Measurements from ENCODE around the gene TTLL6.
"Not testable (repeated sequence)": the region's sequence is repeated elsewhere in the genome, so short reads cannot be mapped to it uniquely, and the experiment has no call there.

Gene TTLL6

DNA sequence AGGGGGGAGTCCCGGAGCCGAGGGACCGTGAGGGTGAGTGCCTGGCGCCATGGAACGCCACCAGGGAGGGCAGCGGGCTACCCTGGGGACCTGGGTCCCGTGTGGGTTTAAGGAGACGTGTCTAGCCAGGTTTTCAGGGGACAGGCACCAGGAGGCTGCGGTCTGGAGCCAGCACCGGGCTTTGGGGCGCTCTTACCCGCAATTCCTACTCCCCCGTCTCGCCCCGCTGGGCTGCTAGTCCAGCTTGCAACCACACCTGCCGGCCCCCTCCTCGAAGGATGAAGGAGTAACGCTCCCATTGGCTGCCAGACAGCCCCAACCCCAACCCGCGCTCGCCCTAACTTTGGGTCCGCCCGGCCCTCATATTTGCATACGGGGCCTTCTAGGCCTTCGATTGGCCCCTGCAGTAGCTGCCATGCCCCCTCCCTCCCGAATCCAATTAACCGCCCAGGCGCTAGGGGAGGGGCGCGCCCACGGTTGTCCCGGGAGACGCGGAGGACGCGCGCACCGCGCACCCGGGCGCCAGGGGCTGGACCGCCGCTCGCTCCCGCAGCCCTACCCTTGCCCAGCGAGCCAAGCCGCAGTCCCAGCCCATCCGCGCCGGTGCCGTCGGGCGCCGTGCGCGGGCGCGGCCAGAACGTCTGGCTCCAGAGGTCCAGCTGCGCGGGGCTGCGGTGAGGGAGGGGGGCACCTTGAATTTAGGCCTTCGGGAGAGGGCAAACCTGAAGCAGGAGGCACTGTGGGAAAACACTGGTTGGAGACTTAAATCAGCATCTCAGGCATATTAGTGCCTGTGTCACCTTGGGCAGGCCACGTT, at the start of gene TTLL6:
TSS of gene TTLL6 (minus strand) at position 456 of the 817 bp plus-strand sequence. CDS start at position 299, 157 bp downstream.
- peak; percentile 89 for DNase-seq

DNA sequence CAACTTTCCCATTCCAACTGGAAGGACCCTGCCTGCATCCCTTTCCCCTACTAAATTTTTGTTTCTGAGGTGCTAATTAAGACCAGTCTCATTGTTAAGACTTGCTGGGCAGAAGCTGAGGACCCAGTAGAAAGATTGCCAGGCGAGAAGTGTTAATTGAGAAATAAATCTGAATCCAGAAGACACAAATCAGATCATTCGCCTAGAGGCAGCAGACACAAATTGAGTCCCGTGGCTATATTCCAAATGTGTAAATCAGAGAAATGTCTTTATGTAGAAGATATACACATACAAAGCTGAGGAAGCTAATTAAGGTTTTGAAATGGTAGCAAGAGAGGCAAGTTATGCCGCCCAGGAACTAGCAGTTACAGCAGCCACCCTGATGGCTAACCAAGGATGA, 43.4 kb upstream of the TTLL6 start:
- no peak for DNase-seq

DNA sequence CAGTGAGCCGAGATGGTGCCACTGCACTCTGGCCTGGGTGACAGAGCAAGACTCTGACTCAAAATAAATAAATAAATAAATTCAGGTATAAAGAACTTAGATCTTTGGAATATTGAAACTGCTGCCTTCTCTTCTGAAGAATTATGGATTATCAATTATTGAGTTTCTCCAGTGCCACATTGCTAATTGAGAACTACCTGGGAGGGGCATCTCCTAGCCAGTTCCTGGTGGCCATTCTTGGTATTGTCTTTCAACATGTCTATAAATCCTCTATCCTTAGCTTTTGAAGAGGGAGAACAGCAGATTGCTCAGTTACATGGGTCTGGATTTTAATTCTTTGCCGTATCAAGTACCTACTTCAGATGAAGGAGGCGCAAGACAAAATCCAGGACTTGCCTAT, 43.0 kb upstream of the TTLL6 start:
- no peak for DNase-seq

DNA sequence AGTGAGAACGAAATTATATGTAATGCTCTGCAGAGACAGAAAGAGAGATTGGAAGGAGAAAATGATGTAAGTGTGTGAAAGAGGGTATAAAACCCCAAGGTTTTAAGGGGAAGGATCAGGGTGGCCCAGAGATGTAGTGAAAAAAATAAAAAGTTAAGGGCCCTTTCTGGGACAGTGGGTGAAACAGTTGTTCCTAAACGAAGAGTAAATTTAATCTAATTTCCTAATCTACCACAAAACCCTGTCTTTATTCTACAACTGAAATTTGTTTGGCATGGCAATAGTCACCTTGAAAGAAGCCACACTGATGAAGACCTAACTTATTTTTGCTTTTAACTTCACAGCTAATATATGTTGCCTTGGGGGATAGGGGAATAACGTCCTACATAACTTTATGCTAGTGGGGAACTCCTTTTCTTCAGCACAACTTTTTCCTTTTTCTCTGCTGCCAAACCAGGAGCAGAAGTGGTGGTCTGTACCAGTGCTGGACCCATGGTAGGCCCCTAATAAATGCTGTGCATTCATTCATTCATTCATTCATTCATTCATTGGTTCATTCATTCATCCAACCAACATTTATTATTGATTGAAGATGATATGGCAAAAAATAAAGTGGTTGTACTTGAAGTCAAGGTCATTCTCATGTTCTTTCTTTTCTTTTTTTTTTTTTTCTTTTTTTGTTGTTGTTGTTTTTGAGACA, 39.2 kb upstream of the TTLL6 start:
- no peak for DNase-seq

DNA sequence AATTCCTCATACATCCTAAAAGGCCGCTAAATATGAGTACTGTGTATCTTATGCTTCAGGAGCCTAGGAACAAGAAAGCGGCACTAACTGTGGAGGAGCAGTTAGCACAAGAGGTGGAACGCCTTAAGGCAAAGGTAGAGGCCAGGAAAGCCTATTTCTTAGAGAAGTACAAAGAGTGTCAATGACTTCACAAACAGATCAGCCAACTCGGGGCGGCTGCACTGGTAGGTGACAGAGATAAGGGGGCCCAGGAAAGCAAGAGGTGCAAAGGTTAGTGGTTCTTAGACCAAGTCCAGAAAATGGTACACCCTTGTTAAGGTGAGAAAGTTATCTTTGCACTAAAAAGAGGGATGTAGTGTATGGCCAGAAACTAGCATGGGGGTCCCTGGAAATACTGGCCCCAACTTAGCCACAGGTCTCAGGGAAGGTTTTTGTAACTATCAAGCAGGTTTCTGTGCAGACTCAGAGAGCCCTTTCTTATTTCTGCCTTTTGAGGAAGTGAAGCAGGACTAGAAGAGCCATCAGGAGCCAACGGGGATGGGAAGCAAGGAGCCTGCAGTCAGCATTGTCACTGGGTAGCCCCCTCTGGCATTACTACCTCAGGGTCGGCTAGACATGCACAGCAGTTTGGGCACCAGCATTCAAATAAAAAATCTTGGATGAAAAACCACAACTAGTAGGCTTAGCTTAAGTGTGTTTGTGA, 37.9 kb upstream of the TTLL6 start:
- no peak for DNase-seq

DNA sequence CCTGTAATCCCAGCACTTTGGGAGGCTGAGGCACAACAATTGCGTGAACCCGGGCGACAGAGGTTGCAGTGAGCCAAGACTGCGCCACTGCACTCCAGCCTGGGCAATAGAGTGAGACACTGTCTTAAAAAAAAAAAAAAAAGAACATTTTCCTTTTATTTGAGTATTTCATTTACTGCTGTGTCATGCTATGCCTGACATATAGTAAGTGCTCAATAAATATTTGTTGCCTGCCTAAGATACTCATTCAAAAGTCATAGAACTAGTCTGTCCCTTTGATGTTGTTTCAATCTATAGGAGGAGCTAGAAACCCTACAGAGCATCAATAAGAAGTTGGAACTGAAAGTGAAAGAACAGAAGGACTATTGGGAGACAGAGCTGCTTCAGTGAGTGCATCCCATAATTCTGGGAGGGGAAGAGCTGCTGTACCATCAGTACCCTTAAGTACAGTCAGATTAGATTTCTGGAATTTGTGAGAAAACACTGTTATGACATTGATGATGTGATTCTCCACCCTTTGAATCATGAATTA, 33.8 kb upstream of the TTLL6 start:
- DNase-seq = no peak

DNA sequence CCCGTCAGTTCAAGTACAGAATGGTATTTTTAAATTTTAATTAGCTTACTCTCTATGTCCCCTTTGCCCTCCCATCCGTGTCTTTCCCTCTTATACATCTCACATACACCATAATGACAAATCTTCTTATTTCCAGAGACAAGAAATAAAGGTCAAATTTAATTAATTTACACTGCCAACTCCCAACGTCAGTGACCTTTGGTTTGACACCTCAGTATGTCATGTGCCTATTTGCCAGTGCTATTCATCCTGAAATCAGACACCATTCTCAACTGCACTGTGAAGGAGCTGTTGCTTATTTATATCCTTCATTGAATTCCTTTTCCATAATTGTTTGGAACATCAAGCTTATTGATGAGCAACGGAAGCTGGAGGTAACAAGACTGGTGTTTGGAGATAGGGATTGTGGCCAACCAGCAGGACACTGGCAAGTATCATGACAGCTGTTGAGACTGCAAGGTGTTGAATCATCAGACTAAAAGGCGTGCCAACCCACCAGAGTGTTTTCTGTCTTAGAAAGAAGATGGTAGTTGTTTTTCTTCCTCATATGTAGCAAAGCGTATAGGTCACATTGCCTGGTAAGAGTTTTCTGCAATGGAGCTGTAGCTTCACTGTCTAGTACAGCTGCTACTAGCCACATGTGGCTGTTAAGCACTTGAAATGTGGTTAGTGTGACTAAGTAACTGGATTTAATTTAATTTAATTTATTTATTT, 26.3 kb upstream of the TTLL6 start:
- no peak for DNase-seq

DNA sequence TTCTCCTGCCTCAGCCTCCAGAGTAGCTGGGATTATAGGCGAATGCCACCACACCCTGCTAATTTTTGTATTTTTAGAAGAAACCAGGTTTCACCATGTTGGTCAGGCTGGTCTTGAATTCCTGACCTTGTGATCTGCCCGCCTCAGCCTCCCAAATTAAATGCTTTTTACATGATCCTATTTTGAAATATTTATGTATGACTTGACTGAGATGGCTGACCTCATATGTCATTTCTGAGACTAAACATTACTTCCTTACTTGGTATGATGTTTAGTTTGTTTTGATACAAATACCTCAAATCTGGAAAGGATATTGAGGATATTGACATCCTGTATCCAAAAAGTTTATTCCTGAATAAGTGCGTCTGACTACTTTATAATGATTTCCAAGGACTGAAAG, 25.7 kb upstream of the TTLL6 start:
- no peak for DNase-seq

DNA sequence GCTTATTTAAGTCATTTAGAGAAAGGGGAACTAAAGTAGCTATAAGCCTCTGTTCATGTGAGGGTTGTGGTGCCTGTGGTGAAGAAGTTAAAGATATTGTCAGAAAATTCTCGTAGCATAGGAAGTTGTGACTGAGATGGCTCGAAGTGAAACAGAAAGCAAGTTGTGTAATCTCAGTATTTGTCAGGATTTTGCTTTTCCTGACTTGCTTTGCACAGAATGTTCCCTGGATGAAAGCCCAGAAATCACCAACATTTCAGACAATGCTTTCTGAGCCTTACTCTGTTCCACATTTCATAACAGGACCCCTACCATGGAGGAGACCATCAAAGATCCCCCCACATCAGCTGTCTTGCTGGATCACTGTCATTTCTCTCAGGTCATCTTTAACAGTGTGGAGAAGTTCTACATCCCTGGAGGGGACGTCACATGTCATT, 24.4 kb upstream of the TTLL6 start:
- DNase-seq = no peak

DNA sequence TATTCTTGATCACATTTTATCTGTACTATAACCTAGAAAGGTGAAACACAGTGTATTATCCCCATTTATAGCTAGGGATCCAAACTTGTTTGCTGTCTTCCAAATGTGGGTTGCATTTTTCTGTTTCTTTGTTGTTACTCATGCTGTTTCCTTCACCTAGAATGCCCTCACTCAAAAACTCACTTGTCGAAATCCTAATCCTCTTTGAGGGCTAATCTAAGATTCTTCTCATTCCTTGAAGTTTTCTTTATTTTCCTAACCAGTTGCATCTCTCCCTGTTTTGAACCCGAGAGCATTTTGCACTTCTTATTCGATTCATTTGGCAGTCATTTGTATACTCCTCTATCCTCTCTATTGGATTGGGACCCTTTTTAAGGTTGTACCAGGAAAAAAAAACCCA, 23.4 kb upstream of the TTLL6 start:
- DNase-seq = no peak

DNA sequence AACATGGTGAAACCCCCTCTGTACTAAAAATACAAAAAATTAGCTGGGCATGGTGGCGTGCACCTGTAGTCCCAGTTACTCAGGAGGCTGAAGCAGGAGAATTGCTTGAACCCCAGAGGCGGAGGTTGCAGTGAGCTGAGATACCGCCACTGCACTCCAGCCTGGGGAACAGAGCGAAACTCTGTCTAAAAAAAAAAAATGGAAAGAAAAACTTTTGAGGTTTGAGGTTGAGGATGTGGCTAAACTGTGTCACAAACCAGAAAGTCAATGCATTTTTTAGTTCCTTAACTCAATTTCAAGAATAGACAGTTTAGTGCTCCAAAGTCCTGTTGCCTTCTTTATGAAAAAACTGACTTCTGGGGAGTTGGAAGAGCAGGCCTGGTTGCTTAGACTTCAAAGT, 20.4 kb upstream of the TTLL6 start:
- not testable (repeated sequence) for DNase-seq

DNA sequence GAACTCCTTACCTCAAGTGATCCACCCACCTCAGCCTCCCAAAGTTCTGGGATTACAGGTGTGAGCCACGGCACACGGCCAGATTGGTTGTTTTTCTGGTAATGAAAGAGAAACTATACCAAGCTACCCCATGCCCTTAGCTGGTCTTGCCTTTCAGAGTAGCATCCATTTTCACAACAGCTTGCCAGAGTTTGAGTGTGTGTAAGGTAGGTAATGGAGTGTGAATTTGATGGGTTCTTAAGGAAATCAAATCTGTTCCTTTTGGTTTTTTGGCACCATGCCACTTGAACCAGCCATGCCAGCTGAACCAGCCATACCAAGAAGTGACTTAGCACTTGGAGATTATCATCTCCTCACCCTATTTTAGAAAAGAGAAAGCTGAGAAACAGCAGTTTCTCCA, 18.9 kb upstream of the TTLL6 start:
- peak; percentile 95 for DNase-seq

DNA sequence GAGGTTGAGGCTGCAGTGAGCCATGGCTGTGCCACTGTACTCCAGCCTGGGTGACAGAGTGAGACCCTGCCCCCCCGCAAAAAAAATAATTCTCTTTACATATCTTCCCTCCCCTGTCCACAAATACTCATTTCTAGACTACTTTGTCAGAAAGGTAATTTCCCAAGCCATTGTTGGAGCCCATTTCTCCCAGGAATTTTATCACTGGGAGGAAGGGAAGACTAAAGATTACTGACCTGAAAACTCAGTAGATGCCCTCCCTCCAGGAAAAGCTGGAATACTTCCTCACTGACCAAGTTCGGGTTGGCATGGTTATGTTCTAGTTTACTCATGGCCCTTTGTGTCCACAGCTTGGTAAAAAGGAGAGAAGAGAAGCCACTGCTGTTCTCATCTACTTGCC, 17.9 kb upstream of the TTLL6 start:
- no peak for DNase-seq

DNA sequence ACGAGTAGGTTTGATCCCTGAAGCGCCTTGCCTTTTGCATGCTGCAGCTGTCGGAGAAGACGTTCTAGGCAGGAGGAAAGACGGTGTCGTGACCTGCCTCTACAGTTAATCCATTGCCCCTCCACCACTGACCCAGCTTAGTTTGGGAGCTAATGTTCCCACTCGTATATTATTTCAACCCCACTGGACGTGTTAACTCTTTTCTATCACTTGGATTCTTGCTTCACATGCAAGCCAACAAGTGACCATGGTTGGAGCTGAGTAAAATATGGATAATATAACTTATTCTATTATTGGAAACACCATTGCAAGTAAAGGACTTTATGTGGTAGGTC, 14.5 kb upstream of the TTLL6 start:
- DNase-seq = no peak

DNA sequence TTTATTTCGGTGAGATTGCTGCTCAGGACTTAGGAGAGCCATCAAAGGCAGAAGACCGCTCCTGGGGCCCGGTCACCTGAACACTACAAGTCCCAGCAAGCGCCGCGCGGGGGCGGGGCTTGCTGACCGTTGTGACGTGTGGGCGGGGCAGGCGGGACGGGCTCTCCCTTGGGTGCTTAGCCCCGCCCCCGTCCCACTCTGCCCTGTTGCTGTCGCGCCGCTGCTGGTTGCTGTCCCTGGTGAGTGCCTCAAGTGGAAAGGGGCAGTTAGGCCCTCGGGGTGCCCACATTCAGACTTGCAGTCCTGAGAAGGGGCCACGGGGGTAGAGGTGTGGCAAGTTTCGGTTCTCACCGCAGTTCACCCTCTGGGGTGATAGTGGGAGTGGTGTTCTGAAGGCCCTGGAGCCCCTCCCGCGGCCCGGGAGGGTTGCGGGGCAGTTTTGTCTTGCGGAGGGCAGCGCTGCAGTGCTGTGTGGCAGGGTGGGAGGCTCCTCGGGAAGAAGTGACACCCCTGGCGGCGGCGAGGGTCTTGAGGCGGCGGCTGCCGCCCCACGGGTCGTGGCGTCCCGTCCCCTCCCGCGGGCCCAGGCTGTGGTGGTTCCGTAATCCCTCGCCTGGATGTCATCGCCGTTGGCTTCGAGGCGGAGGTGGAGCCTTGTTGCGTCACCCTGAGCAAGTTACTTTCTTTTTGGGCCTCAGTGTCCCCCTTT, 14.0 kb upstream of the TTLL6 start, which contains the start of gene CALCOCO2:
TSS of gene CALCOCO2 (plus strand) at position 196 of the 709 bp plus-strand sequence. CDS start 10,673 bp downstream, outside the sequence.
- DNase-seq = peak; percentile 86

DNA sequence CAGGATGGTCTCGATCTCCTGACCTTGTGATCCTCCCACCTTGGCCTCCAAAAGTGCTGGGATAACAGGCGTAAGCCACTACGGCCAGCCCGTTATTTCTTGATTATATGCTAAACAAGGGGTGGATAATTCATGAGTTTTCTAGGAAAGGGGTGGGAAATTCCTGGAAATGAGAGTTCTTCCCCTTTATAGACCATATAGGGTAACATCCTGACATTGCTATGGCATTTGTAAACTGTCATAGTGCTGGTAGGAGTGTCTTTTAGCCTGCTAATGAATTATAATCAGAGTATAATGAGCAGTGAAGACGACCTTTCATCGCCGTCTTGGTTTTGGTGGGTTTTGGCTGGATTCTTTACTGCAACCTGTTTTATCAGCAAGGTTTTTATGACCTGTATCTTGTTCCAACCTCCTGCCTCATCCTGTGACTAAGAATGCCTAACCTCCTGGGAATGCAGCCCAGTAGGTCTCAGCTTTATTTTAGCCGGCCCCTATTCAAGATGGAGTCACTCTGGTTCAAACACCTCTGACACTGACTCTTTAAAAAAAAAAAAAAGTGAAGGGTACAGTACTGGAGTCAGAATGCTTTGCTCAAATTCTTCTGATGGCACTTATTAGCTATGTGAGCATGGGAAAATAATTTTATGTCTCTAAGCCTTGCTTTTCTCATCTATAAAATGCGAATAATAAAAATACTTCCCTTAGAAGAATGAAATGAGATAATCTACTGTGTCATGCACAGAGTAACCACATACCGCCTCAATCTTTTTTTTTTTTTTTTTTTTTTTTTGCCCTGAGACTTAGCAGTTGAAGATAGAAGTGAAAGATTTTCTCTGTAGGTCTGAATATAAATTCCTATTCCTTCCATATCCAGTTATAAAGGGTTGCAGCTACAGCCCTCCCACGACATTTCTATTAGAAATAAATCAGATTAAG, 8.7 kb upstream of the TTLL6 start:
- DNase-seq = no peak

DNA sequence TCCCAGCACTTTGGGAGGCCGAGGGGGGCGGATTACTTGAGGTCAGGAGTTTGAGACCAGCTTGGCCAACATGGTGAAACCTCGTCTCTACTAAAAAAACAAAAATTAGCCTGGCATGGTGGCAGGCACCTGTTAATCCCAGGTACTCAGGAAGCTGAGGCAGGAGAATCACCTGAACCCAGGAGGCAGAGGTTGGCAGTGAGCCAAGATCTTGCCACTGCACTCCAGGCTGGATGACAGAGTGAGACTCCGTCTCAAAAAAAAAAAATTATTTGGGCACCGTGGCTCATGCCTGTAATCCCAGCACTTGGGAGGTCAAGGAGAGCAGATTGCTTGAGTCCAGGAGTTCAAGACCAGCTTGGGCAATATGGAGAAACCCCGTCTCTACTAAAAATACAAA, 3.9 kb upstream of the TTLL6 start:
- not testable (repeated sequence) for DNase-seq

DNA sequence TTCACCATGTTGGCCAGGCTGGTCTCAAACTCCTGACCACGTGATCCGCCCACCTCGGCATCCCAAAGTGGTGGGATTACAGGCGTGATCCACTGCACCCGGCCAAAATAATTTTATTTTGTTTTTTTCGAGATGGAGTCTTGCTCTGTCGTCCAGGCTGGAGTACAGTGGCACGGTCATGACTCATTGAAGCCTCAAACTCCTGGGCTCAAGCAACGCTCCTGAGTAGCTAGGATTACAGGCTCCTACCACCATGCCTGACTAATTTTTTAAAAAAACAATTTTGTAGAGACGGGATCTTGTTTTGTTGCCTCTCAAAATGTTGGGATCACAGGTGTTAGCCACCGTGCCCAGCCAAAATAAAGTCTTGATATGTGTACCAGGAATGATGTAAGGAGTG, 2.4 kb upstream of the TTLL6 start:
- no peak for DNase-seq

DNA sequence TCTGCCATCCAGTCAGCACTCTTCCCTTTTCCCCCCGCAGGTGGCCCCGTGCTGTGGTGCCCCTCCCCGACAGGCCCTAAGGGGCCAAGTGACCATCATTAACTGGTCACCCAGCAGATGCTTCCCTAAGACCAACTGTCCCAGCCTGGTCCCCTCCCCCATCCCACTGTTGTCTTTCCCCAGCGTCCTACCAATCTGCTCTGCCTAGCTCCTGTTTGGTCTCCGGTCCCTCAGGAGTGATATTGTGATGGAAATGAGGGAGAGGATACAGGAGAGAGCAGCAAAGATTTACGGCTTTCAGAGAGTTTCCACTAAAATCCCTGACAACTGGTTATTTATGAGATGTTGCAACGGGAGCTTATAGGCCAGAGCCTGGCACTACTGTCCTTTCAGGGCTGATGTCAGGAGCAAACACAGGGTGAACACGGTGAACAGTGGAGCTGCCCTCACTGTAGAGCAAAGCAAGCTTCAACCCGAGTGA, 1.4 kb upstream of the TTLL6 start:
- no peak for DNase-seq

DNA sequence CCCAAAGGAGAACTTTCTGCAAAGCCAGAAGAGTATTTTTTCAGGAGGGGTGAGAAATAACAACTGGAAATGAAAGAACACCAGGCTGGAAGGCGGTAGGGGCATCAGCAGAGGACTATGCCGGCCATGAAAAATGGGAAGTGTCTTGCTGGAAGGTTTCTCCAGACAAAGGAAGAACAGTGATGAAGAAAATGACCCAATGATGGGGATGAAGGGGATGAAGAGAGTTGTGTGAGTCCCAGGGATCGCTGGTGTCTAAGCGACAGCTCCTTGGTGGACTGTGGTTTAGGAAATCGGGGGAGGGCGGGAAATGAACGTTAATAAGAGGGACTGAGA, 623 bp downstream of the TTLL6 start:
- no peak for DNase-seq

DNA sequence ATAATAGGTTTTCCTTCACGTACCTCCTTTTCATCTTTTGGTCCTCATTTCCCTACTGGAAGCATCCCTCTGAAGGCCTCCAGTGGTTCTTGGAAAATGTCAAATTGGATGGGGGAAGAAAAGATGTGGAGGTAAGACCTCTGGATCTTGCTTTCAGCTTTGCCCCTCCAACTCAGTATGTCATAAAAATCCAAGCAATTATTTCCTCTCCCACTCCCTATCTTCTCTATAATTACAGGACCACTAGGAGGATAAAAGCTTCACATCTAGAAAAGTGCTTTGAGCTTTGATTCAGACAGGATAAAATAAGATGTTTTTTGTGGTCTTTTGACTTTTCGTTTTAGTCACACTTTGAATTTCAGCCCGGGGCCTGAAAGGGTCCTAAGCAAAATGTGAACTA, 1.7 kb downstream of the TTLL6 start:
- DNase-seq = no peak
